SIG-M5 treated with dmso at 0.1 percent for 504 hours (cell line): Measurements from ENCODE around the gene DZIP3.
"Not testable (repeated sequence)": the region's sequence is repeated elsewhere in the genome, so short reads cannot be mapped to it uniquely, and the experiment has no call there.

Experiments
- DNase-seq: peaks from one replicate; lab custom pipeline; 2025; ENCODE audit not compliant: unreplicated experiment; lab: John Stamatoyannopoulos, UW

DZIP3 gene

GRCh38 chr3:108677811-108678210 lies 88.3 kb downstream of the DZIP3 start:
- no peak for DNase-seq

GRCh38 chr3:108692286-108692685 lies 102.8 kb downstream of the DZIP3 start:
- DNase-seq, result not testable (repeated sequence)

GRCh38 chr3:108698461-108698860 lies 108.9 kb downstream of the DZIP3 start:
- no peak for DNase-seq

GRCh38 chr3:108705045-108705444 lies 115.5 kb downstream of the DZIP3 start:
- no peak for DNase-seq

GRCh38 chr3:108713009-108713516 lies 123.5 kb downstream of the DZIP3 start:
- no peak for DNase-seq

- DNase-seq, result no peak
Measured at GRCh38 chr3:108713816-108714215, 124.3 kb downstream of the DZIP3 start.

- no peak for DNase-seq
Measured at GRCh38 chr3:108718454-108718853, 128.9 kb downstream of the DZIP3 start.

- no peak for DNase-seq
Measured at GRCh38 chr3:108719178-108719806, 129.8 kb downstream of the DZIP3 start.

- no peak for DNase-seq
Measured at GRCh38 chr3:108722724-108723123, 133.2 kb downstream of the DZIP3 start.

- DNase-seq, result no peak
Measured at GRCh38 chr3:108724101-108724500, 134.6 kb downstream of the DZIP3 start.

- no peak for DNase-seq
Measured at GRCh38 chr3:108728105-108728504, 138.6 kb downstream of the DZIP3 start.

GRCh38 chr3:108728934-108729333 lies 139.4 kb downstream of the DZIP3 start:
- DNase-seq, result no peak

GRCh38 chr3:108736821-108737220 lies 147.3 kb downstream of the DZIP3 start:
- DNase-seq, result no peak

GRCh38 chr3:108742929-108743328 lies 153.4 kb downstream of the DZIP3 start:
- no peak for DNase-seq
